Mesendoderm (in vitro differentiated cells): ENCODE results near the gene LOXHD1.
A peak's percentile ranks its signal among the peaks of the same experiment; 100 is the strongest.

Experiments
- DNase-seq: peaks from one replicate; pipeline ENCODE4 v3.0.0; 2013
- H2AK5ac ChIP-seq: 2 replicates; pipeline ENCODE4 v1.6.1; 2013; ENCODE audit warnings: low read length, inconsistent platforms
- H2BK120ac ChIP-seq: 2 replicates; pipeline ENCODE4 v1.6.1; 2013; ENCODE audit warnings: low read depth, mild to moderate bottlenecking, low read length, moderate library complexity, mixed read lengths
- H2BK15ac ChIP-seq: replicated peaks from 2 replicates; pipeline ENCODE4 v1.6.1; 2013; ENCODE audit warnings: low read depth, mild to moderate bottlenecking, moderate library complexity
- H2BK5ac ChIP-seq: 2 replicates; pipeline ENCODE4 v1.6.1; 2013; ENCODE audit warnings: low read length, inconsistent platforms
- H3K18ac ChIP-seq: 2 replicates; pipeline ENCODE4 v1.6.1; 2013; ENCODE audit warnings: mild to moderate bottlenecking, low read length, mixed read lengths
- H3K23ac ChIP-seq: one replicate; pipeline ENCODE4 v1.6.1; 2013; ENCODE audit warnings: low read length
- H3K27ac ChIP-seq: 2 replicates; pipeline ENCODE4 v1.5.1; 2013; ENCODE audit warnings: low read depth, mild to moderate bottlenecking, inconsistent platforms, low read length, moderate library complexity
- H3K27me3 ChIP-seq: 2 replicates; pipeline ENCODE4 v1.6.1; 2013; ENCODE audit warnings: low read length, control low read depth, mild to moderate bottlenecking, inconsistent platforms; ENCODE audit not compliant: insufficient read depth, poor library complexity
- H3K36me3 ChIP-seq: 2 replicates; pipeline ENCODE4 v1.6.1; 2013; ENCODE audit warnings: low read length, inconsistent platforms; ENCODE audit not compliant: control insufficient read depth, insufficient read depth
- H3K4ac ChIP-seq: one replicate; pipeline ENCODE4 v1.6.1; 2013; ENCODE audit warnings: low read depth, mild to moderate bottlenecking, low read length, moderate library complexity
- H3K4me1 ChIP-seq: 2 replicates; pipeline ENCODE4 v1.6.1; 2013; ENCODE audit warnings: low read depth, low read length, inconsistent platforms; ENCODE audit not compliant: control insufficient read depth
- H3K4me2 ChIP-seq: 2 replicates; pipeline ENCODE4 v1.6.1; 2013; ENCODE audit warnings: low read length
- H3K4me3 ChIP-seq: 2 replicates; pipeline ENCODE4 v1.5.1; 2013; ENCODE audit warnings: mild to moderate bottlenecking, low read length
- H3K56ac ChIP-seq: one replicate; pipeline ENCODE4 v1.6.1; 2013; ENCODE audit warnings: low read length
- H3K79me1 ChIP-seq: 2 replicates; pipeline ENCODE4 v1.6.1; 2013; ENCODE audit warnings: low read length, inconsistent platforms
- H3K79me2 ChIP-seq: 2 replicates; pipeline ENCODE4 v1.6.1; 2013; ENCODE audit warnings: mild to moderate bottlenecking, low read length; ENCODE audit not compliant: control insufficient read depth, insufficient read depth
- H3K9ac ChIP-seq: 2 replicates; pipeline ENCODE4 v1.6.1; 2013; ENCODE audit warnings: low read length, inconsistent platforms
- H4K5ac ChIP-seq: one replicate; pipeline ENCODE4 v1.6.1; 2013; ENCODE audit warnings: low read length
- H4K8ac ChIP-seq: one replicate; pipeline ENCODE4 v1.6.1; 2013; ENCODE audit warnings: low read depth, mild to moderate bottlenecking, control low read depth, low read length, moderate library complexity
- WGBS: extraction: QIAGEN DNeasy Blood & Tissue Kit; methylation state at CpG from one replicate; pipeline ENCODE4 v1.1.7; 2013; ENCODE audit warnings: low lambda C conversion rate, missing lambda C conversion rate; ENCODE audit not compliant: insufficient coverage; ENCODE audit errors: extremely low coverage; 5-methylcytosine and 5-hydroxymethylcytosine counted together

Gene LOXHD1

DNA sequence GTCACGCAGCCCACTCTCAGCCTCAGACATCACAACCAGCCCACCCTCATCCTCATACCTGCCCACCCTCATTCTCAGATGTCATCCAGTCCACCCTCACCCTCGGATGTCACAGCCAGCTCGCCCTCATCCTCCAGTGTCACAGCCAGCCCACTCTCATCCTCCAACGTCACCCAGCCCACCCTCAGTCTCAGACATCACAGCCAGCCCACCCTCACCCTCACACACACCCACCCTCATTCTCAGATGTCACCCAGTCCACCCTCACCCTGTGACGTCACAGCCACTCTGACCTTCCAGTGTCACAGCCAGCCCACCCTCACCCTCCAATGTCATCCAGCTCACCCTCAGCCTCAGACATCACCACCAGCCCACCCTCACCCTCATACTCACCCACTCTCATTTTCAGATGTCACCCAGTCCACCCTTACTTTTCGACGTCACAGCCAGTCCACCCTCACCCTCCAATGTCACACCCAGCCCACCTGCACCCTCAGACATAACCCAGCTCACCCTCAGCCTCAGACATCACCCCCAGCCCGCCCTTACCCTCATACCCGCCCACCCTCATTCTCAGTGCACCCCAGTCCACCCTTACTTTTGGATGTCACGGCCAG lies 100.3 kb downstream of the LOXHD1 start:
- H4K5ac ChIP-seq = no peak overlapping the region
- H3K27ac ChIP-seq = no peak overlapping the region
- H3K23ac ChIP-seq = no peak overlapping the region
- H4K8ac ChIP-seq = no peak overlapping the region
- no peaks in the 10 kb centered on the region for H3K79me2 ChIP-seq
- H3K36me3 ChIP-seq = no peaks in the 10 kb centered on the region
- no peaks in the 10 kb centered on the region for H3K4me1 ChIP-seq
- H3K18ac ChIP-seq = no peak overlapping the region
- H3K4me2 ChIP-seq = no peak overlapping the region
- H2BK5ac ChIP-seq = no peak overlapping the region
- H3K4me3 ChIP-seq = no peak overlapping the region
- no peaks in the 10 kb centered on the region for H3K79me1 ChIP-seq
- H2BK15ac ChIP-seq = no peak overlapping the region
- no peak overlapping the region for H2BK120ac ChIP-seq
- H3K4ac ChIP-seq = no peak overlapping the region
- WGBS = no CpG with 5 or more reads among the region's 10 CpGs
- no peak overlapping the region for H3K56ac ChIP-seq
- no peaks in the 10 kb centered on the region for H3K27me3 ChIP-seq
- no peak overlapping the region for H3K9ac ChIP-seq
- no peak overlapping the region for H2AK5ac ChIP-seq
- no peak for DNase-seq

DNA sequence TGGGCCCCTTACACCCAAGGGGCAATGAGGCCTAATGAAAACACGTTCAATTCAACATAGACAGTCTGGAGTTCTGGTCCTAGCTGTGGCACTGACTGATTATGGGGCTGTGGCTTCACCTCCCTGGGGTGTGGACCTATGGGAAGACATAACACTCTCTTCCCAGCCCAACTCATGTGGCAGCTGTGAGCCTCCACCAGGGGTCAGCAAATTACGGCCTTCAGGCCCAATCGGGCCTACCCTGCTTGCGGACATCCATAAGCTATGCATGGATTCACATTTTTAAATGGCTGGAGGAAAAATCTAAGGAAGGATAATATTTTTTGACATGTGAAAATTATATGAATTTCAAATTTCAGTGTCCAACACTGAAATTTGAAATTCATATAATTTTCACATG lies 101.3 kb downstream of the LOXHD1 start:
- no peaks in the 10 kb centered on the region for H3K27me3 ChIP-seq
- H4K5ac ChIP-seq = no peak overlapping the region
- H3K4ac ChIP-seq = no peak overlapping the region
- no peak overlapping the region for H3K4me3 ChIP-seq
- no peak overlapping the region for H2BK15ac ChIP-seq
- H3K9ac ChIP-seq = no peak overlapping the region
- no peak overlapping the region for H4K8ac ChIP-seq
- no peak overlapping the region for H2AK5ac ChIP-seq
- no peak overlapping the region for H2BK120ac ChIP-seq
- no peaks in the 10 kb centered on the region for H3K36me3 ChIP-seq
- H3K27ac ChIP-seq = no peak overlapping the region
- H3K23ac ChIP-seq = no peak overlapping the region
- H3K18ac ChIP-seq = no peak overlapping the region
- H3K4me1 ChIP-seq = no peaks in the 10 kb centered on the region
- DNase-seq = peak; percentile 71
- no peak overlapping the region for H2BK5ac ChIP-seq
- no CpG with 5 or more reads among the region's 4 CpGs for WGBS
- no peaks in the 10 kb centered on the region for H3K79me1 ChIP-seq
- H3K56ac ChIP-seq = no peak overlapping the region
- H3K4me2 ChIP-seq = no peak overlapping the region
- H3K79me2 ChIP-seq = no peaks in the 10 kb centered on the region

DNA sequence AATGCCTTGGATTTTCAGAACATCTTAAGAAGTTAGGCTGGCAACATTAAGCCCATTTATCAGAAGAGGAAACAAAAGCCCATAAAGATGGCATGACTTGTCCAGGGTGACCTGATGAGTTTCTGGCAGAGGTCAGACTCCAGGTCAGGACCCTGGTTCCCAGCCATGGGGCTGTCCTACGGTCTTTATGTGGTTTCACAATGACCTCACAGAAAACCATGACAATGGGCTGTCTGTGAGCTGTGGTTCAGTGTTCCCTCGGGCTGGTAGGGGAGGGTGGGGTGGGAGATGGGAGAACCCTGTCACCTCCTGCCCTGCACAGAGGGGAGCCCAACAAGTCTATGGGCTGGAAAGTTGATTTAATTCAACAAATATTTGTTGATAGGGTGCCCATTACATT lies 101.8 kb downstream of the LOXHD1 start:
- no peak overlapping the region for H3K4me2 ChIP-seq
- H2BK15ac ChIP-seq = no peak overlapping the region
- WGBS = no CpG with 5 or more reads among the region's 2 CpGs
- no peak overlapping the region for H3K27ac ChIP-seq
- H2BK120ac ChIP-seq = no peak overlapping the region
- H4K5ac ChIP-seq = no peak overlapping the region
- no peaks in the 10 kb centered on the region for H3K27me3 ChIP-seq
- no peak overlapping the region for H2AK5ac ChIP-seq
- no peaks in the 10 kb centered on the region for H3K4me1 ChIP-seq
- H3K9ac ChIP-seq = no peak overlapping the region
- no peak overlapping the region for H4K8ac ChIP-seq
- H3K79me2 ChIP-seq = no peaks in the 10 kb centered on the region
- no peak overlapping the region for H3K18ac ChIP-seq
- DNase-seq = no peak
- no peaks in the 10 kb centered on the region for H3K79me1 ChIP-seq
- H3K23ac ChIP-seq = no peak overlapping the region
- H3K36me3 ChIP-seq = no peaks in the 10 kb centered on the region
- no peak overlapping the region for H3K56ac ChIP-seq
- H2BK5ac ChIP-seq = no peak overlapping the region
- H3K4ac ChIP-seq = no peak overlapping the region
- no peak overlapping the region for H3K4me3 ChIP-seq

DNA sequence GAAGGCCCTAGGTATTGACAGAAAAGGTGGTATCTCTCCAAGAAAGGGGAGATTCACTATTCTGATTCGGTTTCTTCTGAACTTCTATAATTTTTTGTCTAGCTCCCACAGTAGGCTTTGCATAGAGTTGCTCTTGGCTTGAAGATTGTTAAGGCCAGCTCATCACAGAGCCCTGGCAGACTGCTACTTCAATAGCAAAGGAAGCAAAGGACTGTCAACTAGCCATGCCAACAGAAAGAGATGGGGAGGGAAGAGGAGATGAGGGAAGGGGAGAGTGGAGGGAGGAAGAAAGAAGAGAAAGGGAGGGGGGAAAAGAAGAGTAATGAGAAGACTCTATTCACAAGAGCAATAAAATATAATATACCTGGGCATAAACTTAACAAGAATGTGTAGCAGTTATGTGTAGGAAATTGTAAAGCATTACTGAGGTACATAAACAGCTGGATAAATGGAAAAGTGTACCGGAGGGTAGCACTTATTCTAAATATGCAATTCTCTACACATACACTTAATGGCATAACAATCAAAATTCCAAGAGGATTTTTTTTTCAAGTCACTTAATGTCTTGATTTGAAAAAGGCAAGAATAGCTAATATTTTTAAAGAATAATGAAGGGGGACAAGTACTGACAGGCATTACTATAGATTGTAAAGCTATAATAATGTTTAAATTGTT lies 102.5 kb downstream of the LOXHD1 start:
- Histone ChIP-seq H4K8ac (no peak overlapping the region), H4K5ac (no peak overlapping the region), H3K79me2 (no peaks in the 10 kb centered on the region), H3K4me2 (no peak overlapping the region), H3K27ac (no peak overlapping the region), H3K9ac (no peak overlapping the region), H3K4ac (no peak overlapping the region), H3K4me3 (no peak overlapping the region), H3K79me1 (no peaks in the 10 kb centered on the region), H3K56ac (no peak overlapping the region), H3K27me3 (no peaks in the 10 kb centered on the region), H2BK15ac (no peak overlapping the region), H2BK120ac (no peak overlapping the region), H2AK5ac (no peak overlapping the region), H3K18ac (no peak overlapping the region), H3K4me1 (no peaks in the 10 kb centered on the region), H3K23ac (no peak overlapping the region), H2BK5ac (no peak overlapping the region), H3K36me3 (no peaks in the 10 kb centered on the region)
- no peak for DNase-seq
- no CpG with 5 or more reads among the region's 2 CpGs for WGBS

DNA sequence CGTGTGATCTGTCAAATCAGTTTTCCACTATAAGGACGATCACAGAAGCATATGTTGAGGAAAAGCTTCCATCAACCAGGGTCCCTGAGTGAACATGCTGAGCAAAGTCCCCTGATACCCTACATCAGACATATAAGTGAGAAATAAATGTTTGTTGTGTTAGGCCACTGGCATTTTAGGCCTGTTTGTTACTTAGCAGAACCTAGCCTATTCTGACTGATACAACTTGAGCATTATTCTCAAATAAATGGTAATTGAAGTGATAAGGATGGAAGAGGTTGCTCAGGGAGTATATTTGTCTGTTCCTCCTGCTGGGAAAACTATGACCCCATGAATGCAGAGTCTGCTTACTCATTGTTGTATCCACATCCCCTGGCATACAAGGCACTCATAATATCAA lies 106.4 kb downstream of the LOXHD1 start:
- no peaks in the 10 kb centered on the region for H3K36me3 ChIP-seq
- no peaks in the 10 kb centered on the region for H3K27me3 ChIP-seq
- no peak overlapping the region for H4K8ac ChIP-seq
- H3K4ac ChIP-seq = no peak overlapping the region
- H3K4me2 ChIP-seq = no peak overlapping the region
- H3K4me1 ChIP-seq = no peaks in the 10 kb centered on the region
- no peak for DNase-seq
- no peak overlapping the region for H3K27ac ChIP-seq
- H3K23ac ChIP-seq = no peak overlapping the region
- no peaks in the 10 kb centered on the region for H3K79me1 ChIP-seq
- no peaks in the 10 kb centered on the region for H3K79me2 ChIP-seq
- no peak overlapping the region for H2BK120ac ChIP-seq
- no peak overlapping the region for H4K5ac ChIP-seq
- no peak overlapping the region for H3K4me3 ChIP-seq
- H2AK5ac ChIP-seq = no peak overlapping the region
- H3K56ac ChIP-seq = no peak overlapping the region
- no peak overlapping the region for H3K18ac ChIP-seq
- no peak overlapping the region for H3K9ac ChIP-seq
- no peak overlapping the region for H2BK5ac ChIP-seq
- no peak overlapping the region for H2BK15ac ChIP-seq
- no CpG with 5 or more reads among the region's 2 CpGs for WGBS

DNA sequence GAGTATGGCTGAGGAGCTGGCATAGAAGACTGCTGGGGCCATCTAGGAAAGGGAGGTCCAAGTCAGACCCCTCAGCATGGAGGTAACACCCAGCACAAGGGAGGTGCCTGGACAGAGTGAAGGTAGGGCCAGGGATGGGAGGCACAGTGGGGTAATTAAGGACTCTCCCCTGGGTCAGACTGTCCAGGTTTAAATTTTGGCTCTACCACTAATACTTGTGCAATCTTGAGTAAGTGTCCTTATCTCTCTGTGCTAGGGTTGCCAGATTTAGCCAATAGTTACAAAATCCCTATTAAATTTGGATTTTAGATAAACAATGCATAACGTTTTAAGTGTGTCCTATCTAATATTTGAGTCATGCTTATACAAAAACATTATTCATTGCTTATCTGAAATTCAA lies 109.5 kb downstream of the LOXHD1 start:
- H3K9ac ChIP-seq = no peak overlapping the region
- no peaks in the 10 kb centered on the region for H3K79me1 ChIP-seq
- no peak overlapping the region for H2AK5ac ChIP-seq
- no peak for DNase-seq
- H3K4me3 ChIP-seq = no peak overlapping the region
- H2BK120ac ChIP-seq = no peak overlapping the region
- H3K56ac ChIP-seq = no peak overlapping the region
- H3K27me3 ChIP-seq = no peaks in the 10 kb centered on the region
- H2BK5ac ChIP-seq = no peak overlapping the region
- H3K79me2 ChIP-seq = no peaks in the 10 kb centered on the region
- H3K18ac ChIP-seq = no peak overlapping the region
- no peak overlapping the region for H2BK15ac ChIP-seq
- no CpG with 5 or more reads among the region's 1 CpG for WGBS
- no peak overlapping the region for H4K8ac ChIP-seq
- H3K36me3 ChIP-seq = no peaks in the 10 kb centered on the region
- no peak overlapping the region for H3K4ac ChIP-seq
- no peak overlapping the region for H3K27ac ChIP-seq
- H4K5ac ChIP-seq = no peak overlapping the region
- no peak overlapping the region for H3K23ac ChIP-seq
- H3K4me2 ChIP-seq = no peak overlapping the region
- H3K4me1 ChIP-seq = no peaks in the 10 kb centered on the region
